ENCODE data around the gene CLEC3A. TPM values are rescaled to one million over a fixed set of nuclear protein-coding genes. Genes with fewer than 3 reads are reported as not detected.
A peak's percentile ranks its signal among the peaks of the same experiment; 100 is the strongest.

The CLEC3A gene
- total RNA-seq, 2 experiments from 2014 or later = not detected

DNA sequence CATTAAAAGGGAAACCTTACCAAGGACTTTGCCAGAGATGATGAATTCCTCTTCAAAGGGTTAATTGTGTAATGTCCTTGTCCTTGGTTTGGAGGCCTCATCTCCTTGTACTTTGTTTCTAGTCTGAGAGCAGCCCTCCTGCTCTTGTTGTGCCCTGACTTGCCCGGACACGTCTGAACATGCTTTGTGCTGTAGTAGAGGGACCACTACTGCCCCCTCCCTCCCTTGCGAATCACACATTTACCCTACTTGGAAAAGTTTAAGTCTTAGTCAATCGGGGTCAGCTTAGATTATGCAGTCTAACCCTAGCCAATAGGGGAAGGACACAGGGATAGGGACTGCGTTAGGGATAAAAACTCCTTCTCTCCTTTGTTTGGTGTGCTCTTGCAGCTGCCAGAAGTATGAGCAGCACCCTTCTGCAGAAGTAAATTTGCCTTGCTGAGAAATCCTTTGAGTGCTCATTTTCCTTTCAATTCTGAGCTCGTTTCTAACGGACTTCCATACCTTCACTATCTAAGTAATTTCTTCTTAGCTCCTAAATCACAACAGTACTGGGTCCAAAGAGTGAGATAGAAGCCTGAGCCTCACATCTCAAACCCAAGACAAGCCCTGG, 26.4 kb upstream of the CLEC3A start:
- intact Hi-C loops (cut with micrococcal nuclease) = no loop called here
- Mint-ChIP-seq H3K27ac (peak overlapping the region; percentile 15), H3K36me3 (ENCODE audit: low read depth) (no peaks in the 10 kb centered on the region), H3K4me1 (ENCODE audit: low read depth) (no peaks in the 10 kb centered on the region), H3K4me3 (no peak overlapping the region), H3K9me3 (peaks cover 13% of the 10 kb centered on the region), H3K27me3 (ENCODE audit: low read depth) (peaks cover 20% of the 10 kb centered on the region)
- CTCF ChIA-PET = interaction anchor here (0.6 to 1.2 kb wide), 2 partner anchors 25 to 319 kb away, joined by 3 read pairs; no protein-coding TSS in a partner anchor
- no peak for DNase-seq

DNA sequence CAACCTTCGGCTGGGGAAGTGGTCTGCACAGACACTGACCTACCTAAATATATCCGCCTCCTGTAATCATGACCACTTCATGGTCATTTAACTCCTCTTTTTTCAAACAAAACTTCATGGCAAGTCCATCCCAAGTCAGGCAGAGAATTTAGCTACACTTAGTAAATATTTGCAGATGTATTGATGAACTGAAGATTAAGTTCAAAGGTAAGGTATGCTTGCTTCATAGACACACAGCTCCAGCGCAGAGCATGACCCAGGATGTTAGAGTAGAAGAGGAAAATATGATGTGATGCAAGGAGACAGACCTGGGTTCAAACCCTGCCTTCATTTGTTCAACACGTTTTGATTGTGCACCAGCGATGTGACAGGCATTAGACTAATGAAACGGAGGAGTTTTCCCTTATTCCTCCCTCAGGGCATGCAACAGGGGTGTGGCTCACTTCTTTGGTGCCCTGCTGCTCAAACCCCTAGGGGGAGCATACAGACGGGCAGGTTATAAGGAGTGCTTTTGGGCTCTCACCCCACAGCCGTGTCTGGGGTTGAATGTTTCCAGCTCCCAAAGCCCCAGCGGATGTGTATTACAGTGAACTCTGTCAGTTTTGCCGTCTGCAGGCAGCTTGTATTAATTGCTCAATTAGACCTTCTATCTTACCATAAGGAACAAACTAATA, 23.9 kb upstream of the CLEC3A start:
- Mint-ChIP-seq H3K4me3 (no peak overlapping the region), H3K36me3 (ENCODE audit: low read depth) (no peaks in the 10 kb centered on the region), H3K27me3 (ENCODE audit: low read depth) (peaks cover 5% of the 10 kb centered on the region), H3K27ac (no peak overlapping the region), H3K9me3 (peaks cover 13% of the 10 kb centered on the region), H3K4me1 (ENCODE audit: low read depth) (no peaks in the 10 kb centered on the region)
- intact Hi-C loops (cut with micrococcal nuclease) = no loop called here
- CTCF ChIA-PET = no interaction called here
- DNase-seq = no peak

GRCh38 chr16:78001451-78002025, 20.8 kb upstream of the CLEC3A start:
- Mint-ChIP-seq H3K27me3 (ENCODE audit: low read depth) (peaks cover 6% of the 10 kb centered on the region), H3K27ac (no peak overlapping the region), H3K9me3 (peaks cover 3% of the 10 kb centered on the region), H3K4me3 (no peak overlapping the region), H3K4me1 (ENCODE audit: low read depth) (no peaks in the 10 kb centered on the region), H3K36me3 (ENCODE audit: low read depth) (no peaks in the 10 kb centered on the region)
- DNase-seq = no peak
- intact Hi-C loops (cut with micrococcal nuclease) = loop anchor here (5.0 kb wide), 2 partner anchors 49 to 279 kb away; partner anchors contain the start of gene NUDT7
- CTCF ChIA-PET = interaction anchor here (0.6 to 3.4 kb wide), 7 partner anchors 11 to 417 kb away, joined by 3 to 24 read pairs (median 5); no protein-coding TSS in a partner anchor

DNA sequence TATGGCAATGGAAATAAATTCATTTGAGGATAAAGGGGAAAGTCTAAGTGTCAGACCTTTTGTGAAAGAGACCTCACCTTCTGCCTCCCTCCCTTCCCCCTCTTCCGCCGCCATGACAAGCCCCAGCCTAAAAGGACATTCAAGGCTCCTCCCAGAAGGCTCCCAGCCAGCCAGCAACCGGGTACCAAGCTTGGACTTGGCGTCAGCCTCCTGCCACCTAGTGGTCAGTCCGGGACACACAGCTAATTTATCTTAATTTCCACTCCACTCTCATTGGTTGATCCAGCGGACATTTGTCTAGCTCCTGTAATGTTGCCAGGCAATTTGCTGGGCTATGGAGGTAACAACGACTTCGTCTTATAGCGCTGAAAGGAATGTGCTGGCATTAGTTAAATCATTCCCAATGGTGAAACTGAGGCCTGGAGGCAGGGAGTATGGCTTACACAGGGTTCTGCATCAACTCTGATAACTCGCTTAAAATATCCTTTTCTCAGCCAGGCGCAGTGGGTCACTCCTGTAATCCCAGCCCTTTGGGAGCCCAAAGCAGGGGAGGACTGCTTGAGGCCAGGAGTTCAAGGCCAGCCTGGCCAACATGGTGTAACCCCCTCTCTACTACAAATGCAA, 19.3 kb upstream of the CLEC3A start:
- CTCF ChIA-PET = interaction anchor here (0.6 to 3.4 kb wide), 28 partner anchors 9 to 766 kb away, joined by 3 to 24 read pairs (median 4); partner anchors contain the start of genes NUDT7 and WWOX
- Mint-ChIP-seq H3K27ac (no peak overlapping the region), H3K4me1 (ENCODE audit: low read depth) (no peaks in the 10 kb centered on the region), H3K4me3 (no peak overlapping the region), H3K36me3 (ENCODE audit: low read depth) (no peaks in the 10 kb centered on the region), H3K27me3 (ENCODE audit: low read depth) (peaks cover 9% of the 10 kb centered on the region), H3K9me3 (no peaks in the 10 kb centered on the region)
- intact Hi-C loops (cut with micrococcal nuclease) = loop anchor here (1.0 to 5.0 kb wide), 7 partner anchors 32 to 767 kb away; partner anchors contain the start of genes NUDT7 and WWOX
- peak; percentile 89 for DNase-seq

DNA sequence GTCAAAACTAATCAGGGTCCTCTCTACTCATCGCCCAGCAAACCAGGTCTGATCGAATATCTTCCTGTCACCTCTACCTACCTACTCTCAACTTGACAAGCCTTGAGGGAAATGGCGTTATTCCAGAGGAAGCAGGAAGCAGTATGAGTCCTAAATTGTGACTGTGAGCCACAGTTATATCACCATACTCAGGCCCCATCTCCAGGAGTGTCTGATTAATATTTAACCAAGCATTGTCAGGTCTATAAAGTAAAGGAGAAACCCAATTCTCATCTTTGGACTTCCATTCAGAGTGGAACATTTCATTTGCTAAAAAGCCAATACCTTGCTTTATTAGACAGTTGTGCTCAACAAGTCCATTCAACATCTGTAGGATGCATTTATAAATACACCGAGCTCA, 17.8 kb upstream of the CLEC3A start:
- intact Hi-C loops (cut with micrococcal nuclease) = loop anchor here (5.0 kb wide), 2 partner anchors 52 to 282 kb away; partner anchors contain the start of gene NUDT7
- CTCF ChIA-PET = interaction anchor here (0.7 to 3.4 kb wide), 6 partner anchors 33 to 175 kb away, joined by 3 to 24 read pairs (median 4); no protein-coding TSS in a partner anchor
- H3K4me3 Mint-ChIP-seq = no peak overlapping the region

GRCh38 chr16:78005881-78006280, 16.5 kb upstream of the CLEC3A start:
- H3K36me3 Mint-ChIP-seq (ENCODE audit: low read depth) = no peaks in the 10 kb centered on the region
- CTCF ChIA-PET = no interaction called here
- no peak overlapping the region for H3K4me3 Mint-ChIP-seq
- DNase-seq = peak; percentile 6
- no peaks in the 10 kb centered on the region for H3K4me1 Mint-ChIP-seq (ENCODE audit: low read depth)
- H3K27me3 Mint-ChIP-seq (ENCODE audit: low read depth) = peaks cover 6% of the 10 kb centered on the region
- intact Hi-C loops (cut with micrococcal nuclease) = no loop called here
- no peak overlapping the region for H3K27ac Mint-ChIP-seq
- H3K9me3 Mint-ChIP-seq = no peaks in the 10 kb centered on the region

More for the DNA sequence above, 17.8 kb upstream of the CLEC3A start:
- Mint-ChIP-seq H3K27me3 (ENCODE audit: low read depth) (peaks cover 9% of the 10 kb centered on the region), H3K36me3 (ENCODE audit: low read depth) (no peaks in the 10 kb centered on the region), H3K4me1 (ENCODE audit: low read depth) (no peaks in the 10 kb centered on the region), H3K9me3 (no peaks in the 10 kb centered on the region), H3K27ac (no peak overlapping the region)
- no peak for DNase-seq

DNA sequence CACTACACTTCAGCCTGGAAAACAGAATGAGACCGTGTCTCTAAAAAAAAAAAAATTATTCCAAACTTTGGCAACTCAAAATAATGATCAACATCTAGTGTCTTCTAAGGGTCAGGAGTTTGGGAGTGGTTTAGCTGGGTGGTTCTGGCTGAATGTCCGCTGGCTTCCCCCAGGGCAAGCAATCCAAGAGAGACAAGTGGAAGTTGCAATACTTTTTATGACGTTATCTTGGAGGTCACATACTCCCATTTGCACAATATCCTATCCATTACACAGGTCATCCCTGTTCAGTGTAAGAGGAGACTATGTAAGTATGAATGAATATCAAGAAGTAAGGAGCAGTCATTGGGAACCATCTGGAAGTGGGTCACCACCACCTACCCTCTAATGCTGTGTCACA, 15.2 kb upstream of the CLEC3A start:
- intact Hi-C loops (cut with micrococcal nuclease) = no loop called here
- H3K27me3 Mint-ChIP-seq (ENCODE audit: low read depth) = peaks cover 8% of the 10 kb centered on the region
- no peaks in the 10 kb centered on the region for H3K36me3 Mint-ChIP-seq (ENCODE audit: low read depth)
- CTCF ChIA-PET = no interaction called here
- H3K4me3 Mint-ChIP-seq = no peak overlapping the region
- no peak for DNase-seq
- H3K9me3 Mint-ChIP-seq = no peaks in the 10 kb centered on the region
- no peak overlapping the region for H3K27ac Mint-ChIP-seq
- H3K4me1 Mint-ChIP-seq (ENCODE audit: low read depth) = no peaks in the 10 kb centered on the region

- no peak for DNase-seq
- Mint-ChIP-seq H3K36me3 (ENCODE audit: low read depth) (no peaks in the 10 kb centered on the region), H3K27me3 (ENCODE audit: low read depth) (peaks cover 9% of the 10 kb centered on the region), H3K4me3 (no peak overlapping the region), H3K4me1 (ENCODE audit: low read depth) (no peaks in the 10 kb centered on the region), H3K9me3 (no peaks in the 10 kb centered on the region), H3K27ac (no peak overlapping the region)
- intact Hi-C loops (cut with micrococcal nuclease) = no loop called here
- CTCF ChIA-PET = interaction anchor here (1.7 kb wide), 1 partner anchor 21 kb away, joined by 5 read pairs; no protein-coding TSS in a partner anchor
Measured at GRCh38 chr16:78024159-78024558, 1.8 kb downstream of the CLEC3A start.

DNA sequence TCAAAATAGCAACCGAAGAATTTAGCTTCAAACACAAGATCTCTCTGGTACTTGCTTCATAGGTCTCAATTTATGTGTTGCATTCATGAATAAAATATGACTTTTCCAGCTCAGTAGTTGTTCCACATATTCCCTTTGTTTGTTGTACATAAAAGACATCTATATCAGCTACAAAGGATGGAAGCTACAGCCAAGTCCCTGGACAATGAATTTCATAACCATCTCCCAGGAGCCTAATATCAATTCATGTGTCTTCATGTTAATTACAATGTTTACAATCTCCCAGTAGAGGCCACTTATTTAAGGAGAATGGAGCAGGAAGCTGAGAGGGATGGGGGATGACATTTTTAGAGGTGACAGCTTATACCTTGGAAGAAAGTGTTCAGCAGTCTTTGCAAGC, 3.3 kb downstream of the CLEC3A start:
- CTCF ChIA-PET = interaction anchor here (0.5 to 1.7 kb wide), 3 partner anchors 23 to 116 kb away, joined by 3 to 5 read pairs (median 3); no protein-coding TSS in a partner anchor
- Mint-ChIP-seq H3K27ac (no peak overlapping the region), H3K4me1 (ENCODE audit: low read depth) (no peaks in the 10 kb centered on the region), H3K9me3 (no peaks in the 10 kb centered on the region), H3K4me3 (no peak overlapping the region), H3K27me3 (ENCODE audit: low read depth) (peaks cover 14% of the 10 kb centered on the region), H3K36me3 (ENCODE audit: low read depth) (no peaks in the 10 kb centered on the region)
- DNase-seq = no peak
- intact Hi-C loops (cut with micrococcal nuclease) = no loop called here

DNA sequence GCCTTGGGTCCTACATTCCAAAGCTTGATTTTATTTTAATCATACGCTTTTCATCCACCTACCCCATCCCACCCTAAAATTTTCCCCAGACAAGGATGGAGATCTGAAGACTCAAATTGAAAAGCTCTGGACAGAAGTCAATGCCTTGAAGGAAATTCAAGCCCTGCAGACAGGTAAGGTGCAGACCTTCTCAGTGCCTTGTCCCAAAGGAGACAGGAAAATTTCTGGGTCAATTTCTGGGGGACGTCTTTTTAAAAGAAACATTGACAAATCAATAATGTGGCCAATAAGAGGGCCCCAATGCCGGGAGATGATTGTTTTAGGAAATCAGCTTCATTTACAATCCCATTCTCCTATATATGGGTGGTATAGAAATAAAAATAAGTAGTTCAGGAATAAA, 5.7 kb downstream of the CLEC3A start:
- intact Hi-C loops (cut with micrococcal nuclease) = no loop called here
- no peak overlapping the region for H3K27ac Mint-ChIP-seq
- no peak overlapping the region for H3K4me3 Mint-ChIP-seq
- no peaks in the 10 kb centered on the region for H3K36me3 Mint-ChIP-seq (ENCODE audit: low read depth)
- no peak for DNase-seq
- H3K27me3 Mint-ChIP-seq (ENCODE audit: low read depth) = peaks cover 10% of the 10 kb centered on the region
- no peaks in the 10 kb centered on the region for H3K9me3 Mint-ChIP-seq
- CTCF ChIA-PET = interaction anchor here (1.4 kb wide), 1 partner anchor 25 kb away, joined by 5 read pairs; no protein-coding TSS in a partner anchor
- H3K4me1 Mint-ChIP-seq (ENCODE audit: low read depth) = no peaks in the 10 kb centered on the region

DNA sequence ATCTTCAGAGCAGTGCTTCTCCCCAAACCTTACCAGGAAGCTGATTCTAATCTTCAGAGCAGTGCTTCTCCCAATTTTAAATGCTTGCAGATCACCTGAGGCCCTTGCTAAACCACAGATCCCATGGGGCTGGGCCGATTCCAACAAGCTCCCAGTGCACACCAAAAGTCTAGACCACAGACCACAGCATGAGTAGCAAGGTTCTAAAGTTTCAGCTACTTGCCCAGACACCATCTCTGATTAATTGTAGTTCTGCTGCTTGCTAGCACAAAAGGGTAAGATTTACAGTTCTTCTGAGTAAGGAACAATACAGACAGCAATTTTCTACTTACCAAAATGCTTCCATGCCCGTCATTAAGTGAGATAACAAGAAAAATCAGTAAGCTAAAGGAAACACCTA, 12.2 kb downstream of the CLEC3A start:
- peak; percentile 36 for DNase-seq
- CTCF ChIA-PET = no interaction called here
- peaks cover 5% of the 10 kb centered on the region for H3K27me3 Mint-ChIP-seq (ENCODE audit: low read depth)
- intact Hi-C loops (cut with micrococcal nuclease) = no loop called here
- no peaks in the 10 kb centered on the region for H3K36me3 Mint-ChIP-seq (ENCODE audit: low read depth)
- no peak overlapping the region for H3K4me3 Mint-ChIP-seq
- no peaks in the 10 kb centered on the region for H3K9me3 Mint-ChIP-seq
- peaks cover 7% of the 10 kb centered on the region for H3K4me1 Mint-ChIP-seq (ENCODE audit: low read depth)
- no peak overlapping the region for H3K27ac Mint-ChIP-seq

- Mint-ChIP-seq H3K27ac (no peak overlapping the region), H3K9me3 (no peaks in the 10 kb centered on the region), H3K4me3 (no peak overlapping the region), H3K27me3 (ENCODE audit: low read depth) (peaks cover 5% of the 10 kb centered on the region), H3K4me1 (ENCODE audit: low read depth) (peaks cover 7% of the 10 kb centered on the region), H3K36me3 (ENCODE audit: low read depth) (no peaks in the 10 kb centered on the region)
- intact Hi-C loops (cut with micrococcal nuclease) = no loop called here
- DNase-seq = no peak
- CTCF ChIA-PET = no interaction called here
Measured at GRCh38 chr16:78035012-78035411, 12.7 kb downstream of the CLEC3A start.

Measured in activated naive CD4-positive, alpha-beta T cell treated with anti-CD3 and anti-CD28 coated beads for 36 hours (primary cell).